HepG2 (cell line): ENCODE results near the gene PLXNB2. TPM values are rescaled to one million over a fixed set of nuclear protein-coding genes. Genes with fewer than 3 reads are reported as not detected.

Experiments used
- BORCS8-MEF2B ChIP-seq: sonication (generic); formaldehyde crosslinking; IDR thresholded peaks from 2 replicates; pipeline ENCODE4 v1.8.0; 2022; ENCODE audit warnings: mild to moderate bottlenecking, missing genetic modification reagents
- CHD4 ChIP-seq: fragments of 200-600 bp; sonication (generic); IDR thresholded peaks from 2 replicates; pipeline ENCODE4 v1.7.0; 2017; ENCODE audit warnings: mild to moderate bottlenecking, low read length, borderline replicate concordance
- CSRNP1 ChIP-seq: sonication (generic); formaldehyde crosslinking; IDR thresholded peaks from 2 replicates; pipeline ENCODE4 v1.8.1; 2023; ENCODE audit warnings: mild to moderate bottlenecking, missing genetic modification reagents
- HNRNPK ChIP-seq: fragments of 200-400 bp; formaldehyde crosslinking; IDR thresholded peaks from 2 replicates; pipeline ENCODE4 v1.6.1; 2018; ENCODE audit warnings: low read length, low read depth, moderate library complexity, mild to moderate bottlenecking; ENCODE audit not compliant: poor library complexity, severe bottlenecking
- MBNL3 ChIP-seq: fragments of 250-450 bp; sonication (Bioruptor Pico); conservative IDR thresholded peaks from 2 replicates; pipeline ENCODE4 v1.8.0; 2022; ENCODE audit warnings: mild to moderate bottlenecking, inconsistent platforms
- MTA3 ChIP-seq: sonication (generic); formaldehyde crosslinking; IDR thresholded peaks from 2 replicates; pipeline ENCODE4 v1.4.0; 2020; ENCODE audit warnings: missing genetic modification reagents
- PHF20 ChIP-seq: sonication (generic); formaldehyde crosslinking; IDR thresholded peaks from 2 replicates; pipeline ENCODE4 v1.5.0; 2020; ENCODE audit warnings: mild to moderate bottlenecking, missing genetic modification reagents
- PITX1 ChIP-seq: sonication (generic); formaldehyde crosslinking; IDR thresholded peaks from 2 replicates; pipeline ENCODE4 v1.5.1; 2020; ENCODE audit warnings: mild to moderate bottlenecking, missing genetic modification reagents
- SP1 ChIP-seq, 2 experiments: fragments of 450-650 bp in 1 of 2; sonication (generic) in 1 of 2; formaldehyde crosslinking in 1 of 2; IDR thresholded peaks; 2 replicates each; pipeline versions ENCODE4 v1.4.0 to v1.6.1; 2016 to 2020; ENCODE audit warnings: missing genetic modification reagents in 1 of 2
- TIGD3 ChIP-seq: sonication (generic); formaldehyde crosslinking; IDR thresholded peaks from 2 replicates; pipeline ENCODE4 v1.5.1; 2020; ENCODE audit warnings: mild to moderate bottlenecking, missing genetic modification reagents, borderline replicate concordance
- ZKSCAN1 ChIP-seq: fragments of 150-350 bp; IDR thresholded peaks from 2 replicates; pipeline ENCODE4 v1.6.1; 2014; ENCODE audit warnings: low read length
- ZNF225 ChIP-seq: sonication (generic); formaldehyde crosslinking; IDR thresholded peaks from 2 replicates; pipeline ENCODE4 v1.4.0; 2020; ENCODE audit warnings: mild to moderate bottlenecking, missing genetic modification reagents
- ZNF235 ChIP-seq: sonication (generic); formaldehyde crosslinking; IDR thresholded peaks from 2 replicates; pipeline ENCODE4 v1.8.1; 2023; ENCODE audit warnings: mild to moderate bottlenecking, missing genetic modification reagents, borderline replicate concordance
- ZNF367 ChIP-seq: sonication (generic); formaldehyde crosslinking; IDR thresholded peaks from 2 replicates; pipeline ENCODE4 v1.4.0; 2020; ENCODE audit warnings: missing genetic modification reagents, borderline replicate concordance
- ZNF441 ChIP-seq: sonication (generic); formaldehyde crosslinking; IDR thresholded peaks from 2 replicates; pipeline ENCODE4 v1.7.0; 2021; ENCODE audit warnings: missing genetic modification reagents, borderline replicate concordance
- ZNF614 ChIP-seq: IDR thresholded peaks from 2 replicates; pipeline ENCODE4 v1.6.1; 2018; ENCODE audit warnings: missing biosample characterization, missing genetic modification reagents, inconsistent platforms, borderline replicate concordance
- ZNF639 ChIP-seq: conservative IDR thresholded peaks from 2 replicates; pipeline ENCODE4 v1.6.1; 2018; ENCODE audit warnings: missing genetic modification reagents
- ZNF75D ChIP-seq: sonication (generic); formaldehyde crosslinking; IDR thresholded peaks from 2 replicates; pipeline ENCODE4 v1.8.1; 2023; ENCODE audit warnings: missing genetic modification reagents, mild to moderate bottlenecking, borderline replicate concordance
- ZNF788 ChIP-seq: sonication (generic); formaldehyde crosslinking; IDR thresholded peaks from 2 replicates; pipeline ENCODE4 v1.5.0; 2020; ENCODE audit warnings: mild to moderate bottlenecking, missing genetic modification reagents, borderline replicate concordance
- polyA plus RNA-seq, 8 experiments: library from polyadenylated mRNA; depleted of rRNA in 3 of 8; stranded (reverse) in 7 of 8; unstranded in 1 of 8; fragments of >200 nt; fragmentation: Illumina TruSeq in 4 of 8; extraction: Trizol in 4 of 8; gene quantifications; 2 replicates each; pipeline versions ENCODE4 v1.2.1 to v1.2.3, GENCODE V29; 2011 to 2016; ENCODE audit warnings: low read depth in 4 of 8, missing spikeins in 1 of 8, mixed read lengths in 1 of 8; ENCODE audit not compliant: insufficient read depth in 1 of 8
- total RNA-seq, 5 experiments: library from RNA; depleted of rRNA; stranded (reverse); fragments of >200 nt; fragmentation: Illumina TruSeq; extraction: Trizol; gene quantifications; 2 replicates each; pipeline ENCODE4 v1.2.3, GENCODE V29; 2016; ENCODE audit warnings: low read depth in 1 of 5
- TF ChIP-seq, protein P1 (sequence below): sonication (generic); formaldehyde crosslinking; IDR thresholded peaks from 2 replicates; pipeline ENCODE4 v1.5.1; 2020; ENCODE audit warnings: missing genetic modification reagents, mild to moderate bottlenecking, borderline replicate concordance

PLXNB2 gene
- total and polyA plus RNA-seq, 2 of the 13 experiments (the other 11 are each of a cell fraction or from before 2014, with no cell fraction given), result 32.6 to 68.9 TPM

- TF ChIP-seq PHF20 (CRISPR knock-in tag), result no peak
- TF ChIP-seq MBNL3 (CRISPR knock-in tag), result no peak
- no peak for TF ChIP-seq ZNF235 (CRISPR knock-in tag)
- no peak for TF ChIP-seq BORCS8-MEF2B (CRISPR knock-in tag)
- no peak for TF ChIP-seq MTA3 (CRISPR knock-in tag)
- no peak for TF ChIP-seq ZNF614 (CRISPR knock-in tag)
- TF ChIP-seq ZNF639 (CRISPR knock-in tag), result no peak
- peak; percentile 38; the same call in 1 of the 2 replicates for TF ChIP-seq ZNF788 (CRISPR knock-in tag)
- no peak for TF ChIP-seq SP1 (IDR thresholded peaks at IDR 0.05)
- no peak for TF ChIP-seq SP1 (CRISPR knock-in tag; IDR thresholded peaks at IDR 0.05)
- no peak for TF ChIP-seq ZNF75D (CRISPR knock-in tag)
- no peak for TF ChIP-seq TIGD3 (CRISPR knock-in tag)
- TF ChIP-seq CHD4, result no peak
- peak; percentile 86; the same call in 1 of the 2 replicates for TF ChIP-seq ZNF441 (CRISPR knock-in tag)
- 0 out of 2 replicates have a peak, but pooled peaks have one; percentile 14 for TF ChIP-seq ZKSCAN1
- TF ChIP-seq ZNF367 (CRISPR knock-in tag), result no peak
- TF ChIP-seq, protein P1, sequence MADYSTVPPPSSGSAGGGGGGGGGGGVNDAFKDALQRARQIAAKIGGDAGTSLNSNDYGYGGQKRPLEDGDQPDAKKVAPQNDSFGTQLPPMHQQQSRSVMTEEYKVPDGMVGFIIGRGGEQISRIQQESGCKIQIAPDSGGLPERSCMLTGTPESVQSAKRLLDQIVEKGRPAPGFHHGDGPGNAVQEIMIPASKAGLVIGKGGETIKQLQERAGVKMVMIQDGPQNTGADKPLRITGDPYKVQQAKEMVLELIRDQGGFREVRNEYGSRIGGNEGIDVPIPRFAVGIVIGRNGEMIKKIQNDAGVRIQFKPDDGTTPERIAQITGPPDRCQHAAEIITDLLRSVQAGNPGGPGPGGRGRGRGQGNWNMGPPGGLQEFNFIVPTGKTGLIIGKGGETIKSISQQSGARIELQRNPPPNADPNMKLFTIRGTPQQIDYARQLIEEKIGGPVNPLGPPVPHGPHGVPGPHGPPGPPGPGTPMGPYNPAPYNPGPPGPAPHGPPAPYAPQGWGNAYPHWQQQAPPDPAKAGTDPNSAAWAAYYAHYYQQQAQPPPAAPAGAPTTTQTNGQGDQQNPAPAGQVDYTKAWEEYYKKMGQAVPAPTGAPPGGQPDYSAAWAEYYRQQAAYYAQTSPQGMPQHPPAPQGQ (CRISPR knock-in tag), result no peak
- TF ChIP-seq PITX1 (CRISPR knock-in tag), result no peak
- TF ChIP-seq ZNF225 (CRISPR knock-in tag), result no peak
- no peak for TF ChIP-seq HNRNPK
- no peak for TF ChIP-seq CSRNP1 (CRISPR knock-in tag)
Observed at GRCh38 chr22:50341977-50342650, 34.7 kb upstream of the PLXNB2 start (continued).
